GM06990 (cell line): Measurements from ENCODE around the gene JMJD7.

Source experiments
- DNase-seq: peaks from one replicate; pipeline ENCODE4 v3.0.0-alpha.2; 2011; ENCODE audit not compliant: insufficient read length; ENCODE audit errors: extremely low read depth
- H3K27me3 ChIP-seq: replicated peaks from 2 replicates; pipeline ENCODE4 v1.6.0; 2011; ENCODE audit warnings: low read length; ENCODE audit not compliant: control insufficient read depth, insufficient read depth
- H3K36me3 ChIP-seq: 2 replicates; pipeline ENCODE4 v1.5.1; 2011; ENCODE audit warnings: low read length; ENCODE audit not compliant: control insufficient read depth, insufficient read depth
- H3K4me3 ChIP-seq: replicated peaks from 2 replicates; pipeline ENCODE4 v1.5.1; 2011; ENCODE audit warnings: low read depth, mild to moderate bottlenecking, control low read depth, low read length
- TF ChIP-seq, protein P1 (sequence below): IDR thresholded peaks from 2 replicates; pipeline ENCODE4 v1.5.1; 2011; ENCODE audit warnings: low read length, control low read depth, mild to moderate bottlenecking, inconsistent platforms; ENCODE audit not compliant: insufficient read depth, poor library complexity, severe bottlenecking

JMJD7 gene

GRCh38 chr15:41824062-41824745, 3.7 kb upstream of the JMJD7 start:
- H3K36me3 ChIP-seq = peaks cover 17% of the 10 kb centered on the region
- TF ChIP-seq, protein P1, sequence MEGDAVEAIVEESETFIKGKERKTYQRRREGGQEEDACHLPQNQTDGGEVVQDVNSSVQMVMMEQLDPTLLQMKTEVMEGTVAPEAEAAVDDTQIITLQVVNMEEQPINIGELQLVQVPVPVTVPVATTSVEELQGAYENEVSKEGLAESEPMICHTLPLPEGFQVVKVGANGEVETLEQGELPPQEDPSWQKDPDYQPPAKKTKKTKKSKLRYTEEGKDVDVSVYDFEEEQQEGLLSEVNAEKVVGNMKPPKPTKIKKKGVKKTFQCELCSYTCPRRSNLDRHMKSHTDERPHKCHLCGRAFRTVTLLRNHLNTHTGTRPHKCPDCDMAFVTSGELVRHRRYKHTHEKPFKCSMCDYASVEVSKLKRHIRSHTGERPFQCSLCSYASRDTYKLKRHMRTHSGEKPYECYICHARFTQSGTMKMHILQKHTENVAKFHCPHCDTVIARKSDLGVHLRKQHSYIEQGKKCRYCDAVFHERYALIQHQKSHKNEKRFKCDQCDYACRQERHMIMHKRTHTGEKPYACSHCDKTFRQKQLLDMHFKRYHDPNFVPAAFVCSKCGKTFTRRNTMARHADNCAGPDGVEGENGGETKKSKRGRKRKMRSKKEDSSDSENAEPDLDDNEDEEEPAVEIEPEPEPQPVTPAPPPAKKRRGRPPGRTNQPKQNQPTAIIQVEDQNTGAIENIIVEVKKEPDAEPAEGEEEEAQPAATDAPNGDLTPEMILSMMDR = no peak
- DNase-seq = no peak

GRCh38 chr15:41825145-41825544, 2.7 kb upstream of the JMJD7 start:
- Histone ChIP-seq H3K4me3 (no peak overlapping the region), H3K27me3 (no peaks in the 10 kb centered on the region), H3K36me3 (peaks cover 16% of the 10 kb centered on the region)
- TF ChIP-seq, protein P1 = no peak
- DNase-seq = no peak

More at GRCh38 chr15:41824062-41824745, 3.7 kb upstream of the JMJD7 start:
- Histone ChIP-seq H3K4me3 (no peak overlapping the region), H3K27me3 (no peaks in the 10 kb centered on the region)

- DNase-seq = no peak
- H3K36me3 ChIP-seq = peaks cover 16% of the 10 kb centered on the region
- TF ChIP-seq, protein P1 = no peak
- H3K27me3 ChIP-seq = no peaks in the 10 kb centered on the region
- H3K4me3 ChIP-seq = no peak overlapping the region
These were observed 2.0 kb upstream of the JMJD7 start for GRCh38 chr15:41825572-41826535.

DNA sequence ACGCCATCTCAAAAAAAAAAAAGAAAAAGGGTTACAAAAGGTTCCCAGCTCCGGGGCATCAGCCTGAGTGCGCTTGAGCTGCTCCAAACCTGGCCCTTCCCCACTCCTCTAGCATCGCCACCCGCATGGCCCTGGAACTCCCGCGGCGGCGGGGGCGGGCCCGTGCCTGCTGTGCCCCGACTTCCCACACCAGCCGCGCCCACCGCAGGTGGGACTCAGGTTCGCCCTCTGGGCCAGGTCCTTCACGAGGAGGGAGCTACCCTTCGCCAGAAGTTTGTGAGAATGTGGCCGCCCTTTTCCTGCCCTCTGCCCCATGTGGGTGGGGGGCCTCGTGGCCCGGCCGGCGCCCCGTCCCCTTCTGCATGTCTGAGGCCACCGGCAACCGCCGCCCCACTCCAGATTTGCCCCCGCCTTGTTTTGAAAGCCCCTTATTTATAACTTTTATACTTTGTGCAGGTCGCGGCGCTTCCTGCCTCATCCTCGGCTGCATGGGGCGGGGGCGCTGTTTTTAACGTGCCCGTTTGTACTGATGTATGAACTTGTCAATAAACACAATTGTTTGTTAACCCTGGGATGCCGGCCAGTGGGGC, 507 bp upstream of the JMJD7 start:
- Histone ChIP-seq H3K36me3 (peaks cover 16% of the 10 kb centered on the region), H3K27me3 (no peaks in the 10 kb centered on the region), H3K4me3 (peak overlapping the region; percentile 58)
- TF ChIP-seq, protein P1 = no peak
- no peak for DNase-seq

GRCh38 chr15:41828807-41829141, 882 bp downstream of the JMJD7 start:
- H3K4me3 ChIP-seq = peak overlapping the region; percentile 70
- peaks cover 9% of the 10 kb centered on the region for H3K36me3 ChIP-seq
- no peaks in the 10 kb centered on the region for H3K27me3 ChIP-seq
- TF ChIP-seq, protein P1 = no peak
- no peak for DNase-seq
